A172 (cell line): Measurements from ENCODE around the gene SART3. TPM values are rescaled to one million over a fixed set of nuclear protein-coding genes. Genes with fewer than 3 reads are reported as not detected.
"Not testable (repeated sequence)": the region's sequence is repeated elsewhere in the genome, so short reads cannot be mapped to it uniquely, and the experiment has no call there.

ENCODE experiments used
- DNase-seq: peaks from one replicate; pipeline ENCODE4 v3.0.0-alpha.2; 2015; ENCODE audit warnings: low spot score
- total RNA-seq: library from RNA; depleted of rRNA; stranded (reverse); fragments of >200 nt; shearing (Covaris generic); gene quantifications from 2 replicates; pipeline ENCODE4 v1.2.3, GENCODE V29; 2014

SART3 gene
- total RNA-seq, 1 experiment from 2014 or later: 86.6 TPM

- DNase-seq: no peak
These were observed 42.1 kb downstream of the SART3 start for GRCh38 chr12:108518716-108519496.

DNA sequence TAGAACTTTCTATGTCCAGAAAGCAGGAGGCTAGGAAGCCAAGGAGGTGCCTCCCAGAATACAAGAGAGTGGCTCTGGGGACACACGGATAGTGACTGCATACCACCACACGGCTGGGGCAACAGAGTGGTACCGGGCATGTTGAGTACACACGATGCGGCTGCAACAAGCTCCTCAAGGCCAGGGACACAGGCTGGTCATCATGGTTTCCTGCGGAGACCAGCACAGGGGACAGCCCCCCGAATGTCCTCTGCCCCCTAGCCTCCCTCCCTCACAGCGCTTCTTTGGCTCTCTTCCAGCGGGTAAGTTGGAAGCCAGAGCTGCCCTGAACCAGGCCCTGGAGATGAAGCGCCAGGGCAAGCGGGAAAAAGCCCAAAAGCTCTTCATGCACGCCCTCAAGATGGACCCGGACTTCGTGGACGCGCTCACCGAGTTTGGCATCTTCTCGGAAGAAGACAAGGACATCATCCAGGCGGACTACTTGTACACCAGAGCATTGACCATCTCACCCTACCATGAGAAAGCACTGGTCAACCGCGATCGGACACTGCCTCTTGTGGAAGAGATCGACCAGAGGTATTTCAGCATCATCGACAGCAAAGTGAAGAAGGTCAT is 42.8 kb downstream of the SART3 start:
- DNase-seq: no peak

- DNase-seq: no peak
These were observed 43.5 kb downstream of the SART3 start for GRCh38 chr12:108517288-108518100.

- DNase-seq: no peak
These were observed 44.3 kb downstream of the SART3 start for GRCh38 chr12:108516511-108517275.

- DNase-seq: no peak
These were observed 45.1 kb downstream of the SART3 start for GRCh38 chr12:108515916-108516315.

GRCh38 chr12:108514973-108515814 is 45.8 kb downstream of the SART3 start, which contains the start of gene FICD:
Gene FICD (plus strand): TSS chr12:108515277. CDS start chr12:108516973, 1,696 bp downstream.
- peak; percentile 96 for DNase-seq

DNA sequence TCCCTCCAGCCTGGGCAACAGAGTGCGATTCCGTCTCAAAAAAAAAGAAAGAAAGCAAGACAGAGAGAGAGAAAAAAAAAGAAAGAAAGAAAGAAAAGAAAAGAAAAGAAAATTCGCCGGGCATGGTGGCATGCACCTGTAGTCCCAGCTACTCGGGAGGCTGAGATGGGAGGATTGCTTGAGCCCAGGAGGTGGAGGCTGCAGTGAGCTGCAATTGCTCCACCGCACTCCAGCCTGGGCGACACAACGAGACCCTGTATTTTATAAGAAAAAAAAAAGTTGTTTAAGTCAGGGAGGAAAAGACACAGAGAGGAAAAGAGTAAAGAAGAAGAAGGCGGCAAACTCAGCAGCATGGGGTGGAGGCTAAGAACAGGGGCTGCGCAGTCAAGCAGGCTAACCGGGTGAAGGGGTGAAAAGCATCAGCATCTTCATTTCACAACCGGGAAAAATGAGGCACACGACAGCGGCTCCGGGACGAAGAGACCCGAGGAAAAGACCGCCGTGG is 46.5 kb downstream of the SART3 start:
- DNase-seq: no peak

DNA sequence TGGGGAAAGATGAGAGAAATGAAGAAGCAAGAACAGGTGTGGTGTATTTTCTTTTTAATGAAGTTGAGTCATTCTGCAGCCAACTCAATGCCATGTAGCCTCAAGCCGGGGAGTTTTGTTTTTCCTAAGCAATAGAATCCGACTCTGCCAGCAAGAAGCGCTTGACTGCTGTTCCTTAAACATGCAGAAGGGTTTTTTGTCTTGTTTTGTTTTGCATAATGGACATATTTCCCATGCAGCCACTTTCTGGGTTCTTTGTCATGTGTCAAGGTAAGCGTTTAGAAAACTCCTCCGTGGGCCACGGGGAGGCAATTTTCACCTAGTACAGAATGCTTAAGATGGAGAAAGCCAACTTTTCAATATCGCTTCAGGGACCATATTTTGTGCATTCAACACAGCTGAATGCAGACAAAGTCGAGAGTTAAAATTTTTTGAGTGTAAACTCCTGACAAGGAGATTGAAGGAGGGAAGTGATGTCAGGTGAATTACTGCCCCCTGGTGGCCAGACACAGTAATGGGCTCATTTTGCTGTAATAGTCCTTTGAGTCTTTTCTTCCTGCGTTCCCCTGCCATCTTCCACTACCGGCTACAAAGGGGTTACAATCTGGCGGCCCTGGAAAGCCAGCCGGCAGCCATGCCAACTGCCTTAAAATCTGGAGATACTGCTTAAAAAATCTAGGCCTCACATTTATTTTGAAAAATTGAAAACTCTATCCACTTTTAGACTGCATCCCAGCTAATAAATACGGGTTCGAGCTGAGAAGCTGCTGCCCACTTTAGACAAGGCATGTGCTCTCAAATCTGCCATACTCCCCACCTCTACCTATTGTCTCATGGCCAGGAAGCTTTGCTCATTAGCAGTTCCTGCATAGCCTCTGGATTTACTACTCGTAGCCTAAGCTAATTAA is 49.1 kb downstream of the SART3 start:
- DNase-seq: peak; percentile 75

GRCh38 chr12:108510836-108511235 is 50.1 kb downstream of the SART3 start:
- DNase-seq: no peak

- DNase-seq: no peak
These were observed 51.2 kb downstream of the SART3 start for GRCh38 chr12:108509806-108510205.

DNA sequence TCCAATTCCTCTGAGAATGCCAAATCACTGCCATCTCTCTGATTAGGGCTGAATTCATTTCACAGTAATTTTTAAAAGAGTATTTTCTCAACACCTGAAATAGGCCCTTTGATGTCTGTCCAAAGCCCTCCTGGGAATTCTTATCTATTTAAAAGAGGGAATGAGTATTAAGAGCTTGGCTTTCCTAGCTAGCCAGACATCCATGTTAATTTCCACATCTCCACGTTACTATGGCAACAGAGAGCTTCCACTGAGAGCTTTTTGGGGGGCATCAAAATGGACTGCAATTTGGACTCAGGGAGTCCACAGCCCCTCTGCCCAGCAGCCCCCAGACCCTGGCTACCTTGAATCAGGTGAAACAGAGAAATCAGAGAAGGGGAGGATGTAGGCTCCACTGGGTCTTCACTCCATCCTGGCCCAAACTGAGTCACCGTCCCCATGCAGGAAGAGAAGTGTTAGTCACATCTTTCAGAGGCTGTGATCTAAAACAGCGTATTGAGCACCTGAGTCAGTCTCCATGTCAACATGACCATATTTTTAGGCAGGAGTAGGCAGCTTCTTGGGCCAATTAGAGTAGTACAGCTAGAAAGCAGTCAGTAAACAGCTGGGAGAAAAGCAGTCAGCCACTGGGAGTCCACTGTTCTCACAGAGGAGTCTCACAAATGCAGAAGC is 52.9 kb downstream of the SART3 start:
- DNase-seq: peak; percentile 36

- no peak for DNase-seq
These were observed 55.8 kb downstream of the SART3 start for GRCh38 chr12:108505129-108505528.

DNA sequence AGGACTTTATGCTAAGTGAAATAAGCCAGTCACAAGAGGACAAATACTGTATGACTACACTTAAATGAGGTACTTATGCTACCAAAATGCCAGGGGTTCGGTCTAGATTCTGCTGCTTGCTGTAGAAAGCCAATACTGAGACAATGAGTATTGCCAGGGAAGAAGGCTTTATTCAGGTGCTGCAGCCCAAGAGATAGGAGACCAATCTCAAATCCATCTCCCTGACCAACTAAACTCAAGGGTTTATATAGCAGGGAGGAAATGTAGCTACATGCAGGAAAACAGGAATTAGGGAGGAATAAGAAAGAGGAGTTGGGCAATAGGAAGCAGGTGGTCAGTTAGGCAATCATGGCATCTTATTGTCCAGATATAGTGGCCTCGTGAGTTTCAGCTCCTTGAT is 58.1 kb downstream of the SART3 start:
- DNase-seq: no peak

DNA sequence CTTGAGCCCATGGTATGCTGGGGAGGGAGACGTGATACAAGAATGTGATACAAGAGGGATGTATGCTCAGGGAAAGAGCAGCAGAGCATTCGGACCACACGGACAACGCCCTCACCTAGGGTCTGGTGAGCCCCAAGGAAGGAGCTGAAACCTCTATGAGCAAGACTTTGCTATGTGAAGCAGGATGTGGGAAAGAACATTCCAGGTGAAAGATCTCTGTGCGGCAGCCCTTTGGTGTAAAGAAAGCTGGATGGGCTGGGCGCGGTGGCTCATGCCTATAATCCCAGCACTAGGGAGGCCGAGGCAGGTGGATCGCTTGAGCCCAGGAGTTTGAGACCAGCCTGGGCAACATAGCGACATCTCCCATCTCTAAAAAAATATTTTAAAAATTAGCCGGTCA is 62.8 kb downstream of the SART3 start:
- no peak for DNase-seq

DNA sequence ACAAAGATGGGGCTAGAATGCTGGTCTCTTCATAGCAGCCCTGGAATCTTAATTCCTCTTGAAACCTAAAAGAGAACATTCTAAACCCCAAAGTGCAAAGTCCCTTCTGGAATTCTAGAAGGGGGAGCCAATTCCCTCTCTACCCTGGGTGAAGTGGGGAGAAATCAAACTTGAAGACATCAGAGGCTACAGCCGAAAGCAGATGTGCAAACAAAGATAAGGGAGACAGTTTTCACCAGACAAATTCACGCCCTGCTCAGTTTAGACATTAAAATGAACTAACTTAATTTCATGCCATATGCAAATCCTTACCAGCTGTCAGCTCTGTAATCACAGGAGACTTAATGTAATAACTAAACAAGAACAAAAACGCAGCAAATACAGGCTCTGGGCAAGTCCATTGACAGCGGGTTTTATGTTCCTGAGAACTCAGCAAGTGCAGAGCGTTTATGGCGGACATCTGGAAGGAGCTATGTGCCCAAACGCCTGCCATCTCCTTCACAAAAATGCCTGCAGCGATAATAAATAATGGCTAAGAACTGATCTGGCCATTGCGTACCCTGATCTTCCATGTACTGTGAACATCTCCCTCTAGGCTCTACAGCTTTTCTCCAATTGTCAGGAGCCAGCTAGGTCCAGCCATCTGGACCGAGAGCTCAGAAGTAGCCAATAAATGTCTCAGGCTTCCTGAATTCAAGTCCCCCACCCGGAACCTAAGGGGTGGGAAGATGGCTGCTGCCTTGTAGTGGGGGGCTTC is 65.0 kb downstream of the SART3 start:
- no peak for DNase-seq

DNA sequence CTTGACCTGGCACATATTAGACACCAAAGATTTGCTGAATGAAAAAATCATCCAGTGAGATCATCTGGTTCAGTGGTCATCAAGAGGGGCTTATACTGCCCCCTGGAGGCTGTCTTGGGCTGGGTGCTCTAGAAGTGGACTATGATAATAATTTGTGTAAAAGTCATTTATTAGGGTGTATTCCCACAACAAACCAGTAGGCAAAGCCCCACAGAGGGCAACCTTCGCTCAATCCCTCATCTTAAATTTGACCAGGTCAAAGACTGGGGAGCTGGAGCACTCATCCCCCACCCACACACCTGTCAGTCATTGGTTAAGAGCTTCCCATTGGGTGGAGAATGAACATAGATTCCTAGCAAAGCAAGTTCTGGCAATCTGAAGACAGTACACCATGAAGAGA is 65.9 kb downstream of the SART3 start:
- peak; percentile 30 for DNase-seq

- no peak for DNase-seq
These were observed 69.7 kb downstream of the SART3 start for GRCh38 chr12:108491256-108491655.

GRCh38 chr12:108487029-108487428 is 73.9 kb downstream of the SART3 start:
- DNase-seq: not testable (repeated sequence)
